ENCODE measurements around the gene PLIN4.

The PLIN4 gene

GRCh38 chr19:4523306-4524110, 5.2 kb upstream of the PLIN4 start:
- no peak for DNase-seq (ENCODE audit: low read depth)

GRCh38 chr19:4522291-4523002, 4.2 kb upstream of the PLIN4 start:
- DNase-seq (ENCODE audit: low read depth) = no peak

GRCh38 chr19:4521888-4522242, 3.6 kb upstream of the PLIN4 start:
- no peak for DNase-seq (ENCODE audit: low read depth)

GRCh38 chr19:4521170-4521887, 3.0 kb upstream of the PLIN4 start:
- no peak for DNase-seq (ENCODE audit: low read depth)

GRCh38 chr19:4519521-4520277, 1.4 kb upstream of the PLIN4 start:
- DNase-seq (ENCODE audit: low read depth) = no peak

- DNase-seq (ENCODE audit: low read depth) = no peak
Measured at GRCh38 chr19:4519172-4519496, 848 bp upstream of the PLIN4 start.

- DNase-seq (ENCODE audit: low read depth) = no peak
Measured at GRCh38 chr19:4517451-4518057, 732 bp downstream of the PLIN4 start.

- DNase-seq (ENCODE audit: low read depth) = no peak
Measured at GRCh38 chr19:4516939-4517300, 1.4 kb downstream of the PLIN4 start.

- DNase-seq (ENCODE audit: low read depth) = no peak
Measured at GRCh38 chr19:4516199-4516938, 1.9 kb downstream of the PLIN4 start.

- DNase-seq (ENCODE audit: low read depth) = no peak
Measured at GRCh38 chr19:4515732-4516131, 2.6 kb downstream of the PLIN4 start.

- no peak for DNase-seq (ENCODE audit: low read depth)
Measured at GRCh38 chr19:4513248-4513647, 5.0 kb downstream of the PLIN4 start.

GRCh38 chr19:4512070-4512469, 6.2 kb downstream of the PLIN4 start:
- no peak for DNase-seq (ENCODE audit: low read depth)

GRCh38 chr19:4511300-4512054, 6.8 kb downstream of the PLIN4 start:
- DNase-seq (ENCODE audit: low read depth) = no peak

GRCh38 chr19:4510435-4511255, 7.6 kb downstream of the PLIN4 start:
- no peak for DNase-seq (ENCODE audit: low read depth)

- no peak for DNase-seq (ENCODE audit: low read depth)
Measured at GRCh38 chr19:4508698-4509097, 9.6 kb downstream of the PLIN4 start.

- no peak for DNase-seq (ENCODE audit: low read depth)
Measured at GRCh38 chr19:4507804-4508203, 10.5 kb downstream of the PLIN4 start.

GRCh38 chr19:4507150-4507452, 11.2 kb downstream of the PLIN4 start:
- no peak for DNase-seq (ENCODE audit: low read depth)

- peak; percentile 38 for DNase-seq (ENCODE audit: low read depth)
Measured at GRCh38 chr19:4506449-4507149, 11.7 kb downstream of the PLIN4 start.

Measured in non-pigmented ciliary epithelial cell (primary cell).